Muscle of leg (tissue), 11 donors: Measurements from ENCODE around the gene CD19. TPM values are rescaled to one million over a fixed set of nuclear protein-coding genes. Genes with fewer than 3 reads are reported as not detected.
"Not testable (repeated sequence)": the region's sequence is repeated elsewhere in the genome, so short reads cannot be mapped to it uniquely, and the experiment has no call there.

ENCODE experiments used
- DNase-seq: peaks from one replicate; pipeline ENCODE4 v3.0.0; 2013
- H3K27ac ChIP-seq: one replicate; pipeline ENCODE4 v1.5.1; 2013; ENCODE audit warnings: mild to moderate bottlenecking, low read length, control low read depth
- H3K27me3 ChIP-seq: one replicate; pipeline ENCODE4 v1.6.1; 2013; ENCODE audit warnings: low read length; ENCODE audit not compliant: control insufficient read depth, insufficient read depth
- H3K36me3 ChIP-seq: one replicate; pipeline ENCODE4 v1.6.1; 2013; ENCODE audit warnings: low read length; ENCODE audit not compliant: control insufficient read depth, insufficient read depth
- H3K4me1 ChIP-seq: one replicate; pipeline ENCODE4 v1.6.1; 2013; ENCODE audit warnings: low read length; ENCODE audit not compliant: control insufficient read depth, insufficient read depth
- H3K4me3 ChIP-seq: one replicate; pipeline ENCODE4 v1.5.1; 2013; ENCODE audit warnings: low read length, control low read depth
- H3K9me3 ChIP-seq: replicated peaks from 2 replicates; pipeline ENCODE4 v1.6.1; 2013; ENCODE audit warnings: low read depth, low read length; ENCODE audit not compliant: control insufficient read depth
- WGBS: methylation state at CpG from one replicate; pipeline ENCODE4 v1.1.5; 2013; ENCODE audit warnings: missing lambda C conversion rate; ENCODE audit not compliant: insufficient coverage; 5-methylcytosine and 5-hydroxymethylcytosine counted together
- polyA plus RNA-seq, 8 donors: library from polyadenylated mRNA; unstranded; fragments of 120-200 nt; gene quantifications; one replicate each; pipeline versions ENCODE4 v1.2.1 to v1.2.3, GENCODE V29; 2013; ENCODE audit warnings: inconsistent platforms in 1 of 8, low replicate concordance in 1 of 8; ENCODE audit not compliant: insufficient read length in 8 of 8, insufficient read depth in 1 of 8
- total RNA-seq: library from RNA; stranded (reverse); fragments of 120-200 nt; gene quantifications from one replicate; pipeline ENCODE4 v1.2.4, GENCODE V29; 2013

Gene CD19
- total and polyA plus RNA-seq, 9 donors = 0.12 to 0.85 (median 0.31) TPM

DNA sequence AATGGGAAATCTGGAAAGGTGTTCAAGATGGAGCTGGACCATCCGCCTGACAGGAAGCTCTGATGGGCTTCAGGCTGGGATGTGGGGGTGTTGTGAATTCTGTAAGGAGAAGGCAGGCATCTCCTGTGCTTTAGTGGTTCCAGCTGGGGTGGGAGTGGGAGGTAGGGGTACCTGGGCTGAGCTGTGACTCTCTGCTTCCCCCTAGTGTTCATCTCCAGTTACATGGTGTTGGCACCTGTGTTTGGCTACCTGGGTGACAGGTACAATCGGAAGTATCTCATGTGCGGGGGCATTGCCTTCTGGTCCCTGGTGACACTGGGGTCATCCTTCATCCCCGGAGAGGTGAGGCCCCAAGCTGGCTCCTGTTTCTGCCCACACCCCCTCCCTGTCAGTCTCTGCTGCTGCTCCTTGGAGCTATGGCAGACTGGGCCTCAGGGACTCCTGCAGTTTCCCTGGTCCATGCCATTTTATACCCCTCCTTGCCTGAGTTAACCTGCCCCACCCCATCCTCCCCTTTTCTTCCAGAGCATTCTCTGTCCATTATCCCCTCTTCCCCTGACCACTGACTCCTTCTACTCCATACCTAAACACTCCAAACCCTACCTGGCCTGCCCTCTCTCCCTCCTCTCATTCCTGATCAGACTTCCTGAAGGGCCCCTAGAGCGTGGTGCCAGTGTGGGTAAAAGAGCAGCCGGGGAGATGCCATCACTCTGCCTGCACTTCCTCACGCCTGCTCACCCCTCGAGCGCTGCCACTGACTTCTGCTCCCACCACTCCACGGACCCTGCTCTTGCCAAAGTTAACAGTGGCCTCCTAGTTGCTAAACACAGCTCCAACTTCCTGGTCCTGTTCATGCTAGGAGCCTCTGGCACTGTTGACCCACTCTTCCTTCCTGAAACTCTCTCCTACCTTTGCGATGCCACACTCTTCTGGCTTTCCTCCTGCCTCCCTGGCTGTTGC is 46.2 kb downstream of the CD19 start:
- DNase-seq = no peak
- H3K27me3 ChIP-seq = no peaks in the 10 kb centered on the region
- H3K27ac ChIP-seq = no peak overlapping the region
- H3K36me3 ChIP-seq = peaks cover 50% of the 10 kb centered on the region
- 80% methylated on average over 11 of the region's 11 CpGs for WGBS
- no peaks in the 10 kb centered on the region for H3K9me3 ChIP-seq
- H3K4me1 ChIP-seq = peaks cover 17% of the 10 kb centered on the region
- H3K4me3 ChIP-seq = no peak overlapping the region

DNA sequence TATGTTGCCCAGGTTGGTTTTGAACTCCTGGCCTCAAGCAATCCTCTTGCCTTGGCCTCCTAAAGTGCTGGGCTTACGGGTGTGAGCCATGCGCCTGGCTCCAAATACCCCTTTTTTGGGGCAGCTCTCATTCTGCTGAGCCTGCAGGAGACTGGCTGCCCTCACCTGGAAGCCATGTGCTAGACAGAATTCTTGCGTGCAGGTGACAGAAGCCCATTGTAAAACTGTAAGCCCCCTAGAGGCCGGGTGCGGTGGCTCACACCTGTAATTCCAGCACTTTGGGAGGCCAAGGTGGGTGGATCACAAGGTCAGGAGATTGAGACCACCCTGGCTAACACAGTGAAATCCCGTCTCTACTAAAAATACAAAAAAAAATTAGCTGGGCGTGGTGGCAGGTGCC is 48.6 kb downstream of the CD19 start:
- H3K27me3 ChIP-seq, H3K4me3 ChIP-seq, H3K27ac ChIP-seq, DNase-seq, H3K4me1 ChIP-seq, H3K9me3 ChIP-seq: not testable (repeated sequence)
- H3K36me3 ChIP-seq = peaks cover 54% of the 10 kb centered on the region
- WGBS = 98% methylated on average over 6 of the region's 7 CpGs

DNA sequence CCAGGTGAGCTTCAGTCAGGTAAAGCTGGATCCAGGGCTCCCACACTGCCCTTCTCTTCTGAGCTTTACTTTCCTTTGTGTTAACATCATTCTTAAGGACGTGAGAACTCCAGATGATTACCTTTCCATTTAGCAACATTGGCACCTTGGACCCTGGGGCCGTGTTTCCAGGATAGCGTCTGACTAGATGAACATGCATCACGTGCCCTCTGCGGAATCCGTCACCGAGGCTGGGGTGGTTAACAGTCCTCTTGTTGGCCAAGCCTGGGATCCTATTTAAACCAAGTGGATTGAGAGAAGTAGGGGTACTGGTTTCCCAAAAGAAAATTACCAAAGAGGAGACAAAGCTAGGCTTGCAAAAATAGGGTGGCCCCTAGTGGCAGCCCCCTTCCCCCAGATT is 49.2 kb downstream of the CD19 start:
- Histone ChIP-seq H3K27me3 (no peaks in the 10 kb centered on the region), H3K36me3 (peaks cover 54% of the 10 kb centered on the region), H3K9me3 (no peaks in the 10 kb centered on the region), H3K4me1 (no peaks in the 10 kb centered on the region), H3K4me3 (no peak overlapping the region), H3K27ac (no peak overlapping the region)
- no peak for DNase-seq
- 71% methylated on average over 1 of the region's 7 CpGs for WGBS

DNA sequence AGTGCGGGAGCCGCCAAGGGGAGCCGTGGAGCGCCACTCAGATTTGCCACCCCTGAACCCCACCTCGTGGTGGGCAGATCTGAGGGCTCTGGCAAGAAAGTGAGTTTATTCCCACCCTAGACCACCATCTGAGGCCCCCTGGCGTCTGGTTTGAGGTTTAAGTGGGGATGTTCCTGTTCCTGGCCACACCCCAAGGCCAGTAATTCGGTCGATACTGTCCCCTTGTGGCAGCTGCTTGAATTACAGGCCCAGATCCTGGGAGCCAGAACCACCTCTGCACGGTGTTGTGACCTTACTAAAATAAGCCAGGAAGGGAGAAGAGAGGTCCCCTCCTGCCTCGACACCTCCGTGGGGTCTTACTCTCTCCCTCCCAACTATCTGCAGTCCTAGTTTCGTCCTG is 49.7 kb downstream of the CD19 start:
- Histone ChIP-seq H3K36me3 (peaks cover 60% of the 10 kb centered on the region), H3K4me1 (no peaks in the 10 kb centered on the region), H3K27me3 (no peaks in the 10 kb centered on the region), H3K9me3 (peaks cover under 1% of the 10 kb centered on the region), H3K4me3 (no peak overlapping the region), H3K27ac (no peak overlapping the region)
- DNase-seq = no peak
- 88% methylated on average over 10 of the region's 12 CpGs for WGBS

DNA sequence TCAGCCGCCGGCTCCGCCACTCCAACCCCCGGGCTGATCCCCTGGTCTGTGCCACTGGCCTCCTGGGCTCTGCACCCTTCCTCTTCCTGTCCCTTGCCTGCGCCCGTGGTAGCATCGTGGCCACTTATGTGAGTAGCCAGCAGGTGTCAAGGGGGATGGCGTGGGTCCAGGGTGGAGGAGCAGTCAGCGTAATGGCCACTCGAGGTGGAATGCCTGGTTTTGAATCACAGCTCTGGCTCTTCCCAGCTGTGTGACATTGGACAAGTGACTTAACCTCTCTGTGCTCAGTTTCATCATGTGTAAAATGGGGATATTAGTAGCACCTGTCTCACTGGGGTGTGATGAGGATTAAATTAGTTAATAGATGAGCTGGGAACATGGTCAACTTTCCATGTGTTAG is 50.6 kb downstream of the CD19 start:
- no peak overlapping the region for H3K27ac ChIP-seq
- DNase-seq = no peak
- H3K4me1 ChIP-seq = no peaks in the 10 kb centered on the region
- H3K9me3 ChIP-seq = peaks cover 9% of the 10 kb centered on the region
- H3K36me3 ChIP-seq = peaks cover 65% of the 10 kb centered on the region
- WGBS = 91% methylated on average over 7 of the region's 10 CpGs
- no peak overlapping the region for H3K4me3 ChIP-seq
- no peaks in the 10 kb centered on the region for H3K27me3 ChIP-seq

DNA sequence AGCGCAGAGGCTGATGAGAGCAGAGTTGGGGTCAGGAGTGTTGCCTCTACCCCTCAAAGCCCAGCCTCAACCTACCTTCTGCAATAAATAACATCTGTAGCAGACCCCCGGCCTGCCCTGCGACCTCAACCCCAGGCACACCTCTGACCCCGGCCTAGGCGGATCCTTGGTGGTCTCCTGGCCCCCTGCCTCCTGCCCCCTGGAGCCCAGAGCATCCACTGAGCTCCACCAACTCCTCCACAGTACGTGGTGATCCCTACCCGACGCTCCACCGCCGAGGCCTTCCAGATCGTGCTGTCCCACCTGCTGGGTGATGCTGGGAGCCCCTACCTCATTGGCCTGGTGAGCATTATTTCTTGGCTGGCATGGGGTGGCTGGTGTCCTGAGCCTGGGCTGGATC is 51.2 kb downstream of the CD19 start:
- H3K9me3 ChIP-seq = peaks cover 10% of the 10 kb centered on the region
- WGBS = 92% methylated on average over 11 of the region's 11 CpGs
- no peak for DNase-seq
- no peaks in the 10 kb centered on the region for H3K27me3 ChIP-seq
- H3K27ac ChIP-seq = no peak overlapping the region
- no peak overlapping the region for H3K4me3 ChIP-seq
- no peaks in the 10 kb centered on the region for H3K4me1 ChIP-seq
- H3K36me3 ChIP-seq = peaks cover 62% of the 10 kb centered on the region

DNA sequence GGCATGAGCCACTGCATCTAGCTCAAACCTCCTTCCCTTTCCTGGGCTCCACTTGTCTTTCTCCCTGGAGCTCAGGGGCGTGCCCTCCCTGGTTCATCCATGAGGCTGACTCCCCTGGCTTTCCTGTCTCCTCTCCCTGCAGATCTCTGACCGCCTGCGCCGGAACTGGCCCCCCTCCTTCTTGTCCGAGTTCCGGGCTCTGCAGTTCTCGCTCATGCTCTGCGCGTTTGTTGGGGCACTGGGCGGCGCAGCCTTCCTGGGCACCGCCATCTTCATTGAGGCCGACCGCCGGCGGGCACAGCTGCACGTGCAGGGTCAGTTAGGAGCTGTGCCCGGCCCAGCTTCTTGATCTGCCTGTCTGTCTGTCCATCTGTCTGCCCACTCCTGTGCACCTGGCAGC is 51.9 kb downstream of the CD19 start:
- H3K9me3 ChIP-seq = peaks cover 10% of the 10 kb centered on the region
- no peak overlapping the region for H3K27ac ChIP-seq
- peaks cover 56% of the 10 kb centered on the region for H3K36me3 ChIP-seq
- H3K4me3 ChIP-seq = no peak overlapping the region
- H3K4me1 ChIP-seq = no peaks in the 10 kb centered on the region
- DNase-seq = no peak
- no peaks in the 10 kb centered on the region for H3K27me3 ChIP-seq
- WGBS = 87% methylated on average over 18 of the region's 18 CpGs

DNA sequence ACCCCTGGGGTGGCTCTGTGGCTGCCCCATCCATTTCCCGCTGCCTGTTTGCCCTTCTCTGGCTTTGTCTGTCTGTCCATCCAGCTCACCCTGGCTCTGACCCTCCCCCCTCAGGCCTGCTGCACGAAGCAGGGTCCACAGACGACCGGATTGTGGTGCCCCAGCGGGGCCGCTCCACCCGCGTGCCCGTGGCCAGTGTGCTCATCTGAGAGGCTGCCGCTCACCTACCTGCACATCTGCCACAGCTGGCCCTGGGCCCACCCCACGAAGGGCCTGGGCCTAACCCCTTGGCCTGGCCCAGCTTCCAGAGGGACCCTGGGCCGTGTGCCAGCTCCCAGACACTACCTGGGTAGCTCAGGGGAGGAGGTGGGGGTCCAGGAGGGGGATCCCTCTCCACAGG is 52.3 kb downstream of the CD19 start:
- 84% methylated on average over 11 of the region's 12 CpGs for WGBS
- H3K27ac ChIP-seq = no peak overlapping the region
- no peak for DNase-seq
- H3K27me3 ChIP-seq = no peaks in the 10 kb centered on the region
- peaks cover 51% of the 10 kb centered on the region for H3K36me3 ChIP-seq
- no peaks in the 10 kb centered on the region for H3K4me1 ChIP-seq
- peaks cover 10% of the 10 kb centered on the region for H3K9me3 ChIP-seq
- H3K4me3 ChIP-seq = no peak overlapping the region

DNA sequence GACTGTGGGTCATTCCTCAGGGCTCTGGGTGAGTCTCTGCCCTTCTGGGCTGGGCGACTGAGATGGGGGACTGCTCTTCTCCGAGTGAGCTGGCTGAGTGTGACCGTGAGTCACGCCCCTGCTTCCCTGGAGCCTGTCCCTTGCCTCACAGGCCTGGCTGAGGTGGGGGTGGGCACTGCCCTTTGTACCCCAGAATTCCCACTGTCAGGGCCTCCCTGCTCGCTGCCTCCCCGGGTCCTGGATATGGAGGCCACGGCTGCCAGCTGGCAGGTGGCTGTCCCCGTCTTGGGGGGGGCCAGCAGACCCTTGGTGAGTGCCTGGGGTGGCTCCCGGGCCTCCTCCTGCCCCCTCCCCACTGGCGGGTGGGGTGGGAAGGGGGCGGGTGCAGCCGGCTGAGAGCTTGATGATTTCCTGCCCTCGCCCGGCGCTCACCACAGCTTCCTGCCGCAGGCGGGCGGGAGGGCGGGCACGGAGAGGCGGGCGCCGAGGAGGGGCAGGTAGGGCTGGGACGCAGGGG is 52.9 kb downstream of the CD19 start, which contains the start of gene LAT:
Gene LAT (plus strand): TSS at position 434 of the 517 bp plus-strand sequence. CDS start 366 bp downstream, outside the sequence.
- DNase-seq = no peak
- H3K4me1 ChIP-seq = no peaks in the 10 kb centered on the region
- H3K9me3 ChIP-seq = peaks cover 10% of the 10 kb centered on the region
- H3K4me3 ChIP-seq = peak within 1 kb of the TSS; percentile 13
- no peak within 1 kb of the TSS for H3K27ac ChIP-seq
- H3K36me3 ChIP-seq = peaks cover 46% of the 10 kb centered on the region
- no peaks in the 10 kb centered on the region for H3K27me3 ChIP-seq
- WGBS = 77% methylated on average over 19 of the region's 24 CpGs

DNA sequence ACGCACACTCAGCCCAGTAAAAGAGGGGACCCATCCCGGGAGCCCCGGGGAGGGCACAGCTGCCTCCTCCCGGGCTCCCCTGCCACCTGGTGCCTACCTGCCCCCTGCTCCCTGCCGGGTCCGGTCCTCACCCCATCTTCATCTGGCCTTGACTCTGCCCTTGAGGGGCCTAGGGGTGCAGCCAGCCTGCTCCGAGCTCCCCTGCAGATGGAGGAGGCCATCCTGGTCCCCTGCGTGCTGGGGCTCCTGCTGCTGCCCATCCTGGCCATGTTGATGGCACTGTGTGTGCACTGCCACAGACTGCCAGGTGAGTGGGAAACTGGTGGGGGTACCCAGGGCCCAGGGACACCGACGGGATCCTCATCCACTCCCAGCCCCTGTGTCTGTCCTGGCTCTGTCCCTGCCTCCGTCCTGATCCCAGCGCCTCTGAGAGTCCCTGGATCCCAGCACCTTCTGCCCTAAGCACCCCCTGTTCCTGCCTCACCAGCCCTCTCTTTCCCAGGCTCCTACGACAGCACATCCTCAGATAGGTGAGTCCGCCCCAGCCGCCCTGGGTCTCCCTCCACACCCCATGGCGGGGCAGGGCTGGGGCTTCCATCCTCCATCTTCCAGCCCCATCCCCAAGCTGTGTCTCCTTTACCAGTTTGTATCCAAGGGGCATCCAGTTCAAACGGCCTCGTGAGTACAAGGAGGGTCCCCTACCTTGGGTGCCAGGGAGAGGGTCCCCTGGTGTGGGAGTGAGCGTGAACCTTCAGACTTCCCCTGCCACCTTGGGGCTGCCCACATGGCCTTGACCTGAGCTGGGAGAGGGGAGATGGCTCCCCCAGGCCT is 53.7 kb downstream of the CD19 start:
- DNase-seq = no peak
- WGBS = 86% methylated on average over 14 of the region's 19 CpGs
- H3K27me3 ChIP-seq = no peaks in the 10 kb centered on the region
- no peaks in the 10 kb centered on the region for H3K4me1 ChIP-seq
- H3K9me3 ChIP-seq = peaks cover 10% of the 10 kb centered on the region
- no peak overlapping the region for H3K27ac ChIP-seq
- peaks cover 46% of the 10 kb centered on the region for H3K36me3 ChIP-seq
- peak overlapping the region; percentile 13 for H3K4me3 ChIP-seq
